ENCODE measurements around the gene HPCAL1. TPM values are rescaled to one million over a fixed set of nuclear protein-coding genes. Genes with fewer than 3 reads are reported as not detected.

Gene HPCAL1
- total and polyA plus RNA-seq, 2 donors (not counting 3 experiments of a cell fraction or from before 2014, with no cell fraction given), result 56.5 to 77.4 TPM

DNA sequence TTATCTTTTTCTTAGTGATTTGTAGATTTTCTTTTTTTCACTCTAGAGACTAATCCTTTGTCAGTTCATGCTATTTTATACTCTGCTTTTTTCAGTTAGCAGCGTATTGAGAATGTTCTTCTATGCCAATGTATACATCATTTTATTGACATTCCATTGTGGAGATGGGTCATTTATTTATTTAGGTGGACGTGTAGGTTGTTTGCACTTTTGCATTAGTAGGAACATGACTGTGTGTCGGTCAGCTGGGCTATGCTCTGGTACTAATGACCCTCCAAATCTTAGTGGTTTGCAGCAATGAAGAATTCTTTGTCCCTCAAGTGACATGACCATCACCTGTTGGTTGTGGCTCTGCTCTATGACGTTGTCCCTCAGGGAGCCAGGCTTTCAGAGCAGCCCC lies 33.6 kb downstream of the HPCAL1 start:
- CTCF ChIA-PET, result interaction anchor here (1.0 kb wide), 1 partner anchor 72 kb away, joined by 3 read pairs; no protein-coding TSS in a partner anchor

More for the DNA sequence above, 33.6 kb downstream of the HPCAL1 start:
- Histone ChIP-seq H3K36me3 (ENCODE audit: control insufficient read depth in 2 of 2, extremely low read depth in 1 of 2, insufficient read depth in 2 of 2, low read length in 2 of 2) (no peaks in the 10 kb centered on the region), H3K27ac (ENCODE audit: insufficient read depth, low read depth, low read length) (no peak overlapping the region), H2AFZ (ENCODE audit: low read depth, low read length) (no peak overlapping the region), H3K79me2 (ENCODE audit: control insufficient read depth, insufficient read depth, low read length) (peaks cover 76% of the 10 kb centered on the region), H4K20me1 (replicated peaks; ENCODE audit: control insufficient read depth, extremely low read depth, insufficient read depth, low read length) (no peaks in the 10 kb centered on the region), H3K9me3 (replicated peaks; ENCODE audit: control insufficient read depth, insufficient read depth, low read length) (no peaks in the 10 kb centered on the region), H3K27me3 (ENCODE audit: control insufficient read depth in 2 of 2, insufficient read depth in 2 of 2, low read length in 2 of 2) (no peaks in the 10 kb centered on the region), H3K4me1 (ENCODE audit: control insufficient read depth, extremely low read depth, insufficient read depth, low read length) (peaks cover 14% of the 10 kb centered on the region), H3K4me3 (replicated peaks in 1 of 3; ENCODE audit: insufficient read depth in 1 of 3, low read depth in 1 of 3, low read length in 3 of 3) (no peak overlapping the region), H3K4me2 (ENCODE audit: insufficient read depth, low read length) (no peak overlapping the region), H3K9me1 (replicated peaks; ENCODE audit: control insufficient read depth, extremely low read depth, insufficient read depth, low read length) (no peaks in the 10 kb centered on the region), H3K9ac (replicated peaks; ENCODE audit: extremely low read depth, insufficient read depth, low read length) (no peak overlapping the region)
- FAIRE-seq, result no peak
- intact Hi-C loops (cut with micrococcal nuclease), result no loop called here
- dilution Hi-C loops (cut with MboI; ENCODE audit: extremely low pct_ligation_motif_present, low sequenced_read_pairs), result no loop called here
- TF ChIP-seq POLR2A (IDR thresholded peaks at IDR 0.05; ENCODE audit: low read depth, low read length) (no peak), MYC (IDR thresholded peaks at IDR 0.05; ENCODE audit: low read depth, low read length) (no peak), MAX (IDR thresholded peaks at IDR 0.05; ENCODE audit: insufficient read depth, insufficient read length) (no peak), EZH2 (IDR thresholded peaks at IDR 0.05; ENCODE audit: borderline replicate concordance, low read depth, low read length, severe bottlenecking) (no peak), FOS (IDR thresholded peaks at IDR 0.05; ENCODE audit: borderline replicate concordance, insufficient read depth, low read length) (no peak), POLR2AphosphoS5 (IDR thresholded peaks at IDR 0.05; ENCODE audit: insufficient read depth, low read depth, low read length) (no peak), GATA2 (IDR thresholded peaks at IDR 0.05; ENCODE audit: insufficient read depth, insufficient read length, low read depth, low read length) (no peak), CTCF (IDR thresholded peaks at IDR 0.05; ENCODE audit: extremely low read depth in 1 of 2, insufficient read depth in 1 of 2, low read depth in 1 of 2, low read length in 2 of 2) (no peak), JUN (IDR thresholded peaks at IDR 0.05; ENCODE audit: borderline replicate concordance, insufficient read depth, insufficient read length, low read depth) (no peak)
- no peak for DNase-seq (ENCODE audit: low read depth, low spot score)
- BruUV-seq (replicated peaks), result no TSS peak
- POLR2A ChIA-PET, result no interaction called here

Data from endothelial cell of umbilical vein (primary cell).